Smooth muscle cell (in vitro differentiated cells): ENCODE data around the gene SSBP3. TPM values are rescaled to one million over a fixed set of nuclear protein-coding genes. Genes with fewer than 3 reads are reported as not detected.

Experiments used
- DNase-seq: peaks from one replicate; lab custom pipeline; 2025; ENCODE audit not compliant: unreplicated experiment; lab: John Stamatoyannopoulos, UW
- H2AFZ ChIP-seq: fragments of 200-600 bp; sonication (generic); 2 replicates; pipeline ENCODE4 v1.6.0; 2016; ENCODE audit warnings: antibody characterized with exemption, low read depth, mild to moderate bottlenecking
- H3F3A ChIP-seq: fragments of 200-600 bp; sonication (generic); 2 replicates; pipeline ENCODE4 v1.6.0; 2017; ENCODE audit warnings: antibody characterized with exemption, low read depth
- H3K27ac ChIP-seq: fragments of 200-600 bp; sonication (generic); 2 replicates; pipeline ENCODE4 v1.5.1; 2016; ENCODE audit warnings: low read depth, mild to moderate bottlenecking
- H3K27me3 ChIP-seq: fragments of 200-600 bp; sonication (generic); 2 replicates; pipeline ENCODE4 v1.6.1; 2016; ENCODE audit warnings: low read depth, mild to moderate bottlenecking
- H3K36me3 ChIP-seq: fragments of 200-600 bp; sonication (generic); 2 replicates; pipeline ENCODE4 v1.5.1; 2016; ENCODE audit warnings: low read depth
- H3K4me1 ChIP-seq: fragments of 200-600 bp; sonication (generic); 2 replicates; pipeline ENCODE4 v1.5.1; 2016; ENCODE audit warnings: low read depth
- H3K4me2 ChIP-seq: fragments of 200-600 bp; sonication (generic); 2 replicates; pipeline ENCODE4 v1.6.0; 2016; ENCODE audit warnings: mild to moderate bottlenecking
- H3K4me3 ChIP-seq: fragments of 200-600 bp; sonication (generic); 2 replicates; pipeline ENCODE4 v1.5.1; 2016; ENCODE audit warnings: mild to moderate bottlenecking
- H3K79me2 ChIP-seq: fragments of 200-600 bp; sonication (generic); 2 replicates; pipeline ENCODE4 v1.6.0; 2016; ENCODE audit warnings: low read depth, mild to moderate bottlenecking
- H3K9ac ChIP-seq: fragments of 200-600 bp; sonication (generic); 2 replicates; pipeline ENCODE4 v1.6.0; 2016; ENCODE audit warnings: low read depth
- H3K9me3 ChIP-seq: fragments of 200-600 bp; sonication (generic); replicated peaks from 2 replicates; pipeline ENCODE4 v1.5.1; 2016; ENCODE audit warnings: low read depth
- H4K20me1 ChIP-seq: fragments of 200-600 bp; sonication (generic); 2 replicates; pipeline ENCODE4 v1.6.0; 2016; ENCODE audit warnings: low read depth
- WGBS: methylation state at CpG from one replicate; pipeline ENCODE4 v1.1.7; 2016; ENCODE audit warnings: low lambda C conversion rate; 5-methylcytosine and 5-hydroxymethylcytosine counted together
- polyA plus RNA-seq: library from polyadenylated mRNA; unstranded; fragments of >200 nt; fragmentation: Nextera tagmentation; extraction: Ambion mirVana; gene quantifications from 2 replicates; pipeline ENCODE4 v1.2.1, GENCODE V29; 2016
- total RNA-seq: library from RNA; depleted of rRNA; stranded (reverse); fragments of >200 nt; gene quantifications from 2 replicates; pipeline ENCODE4 v1.2.3, GENCODE V29; 2014
- TF ChIP-seq, protein P1 (sequence below): fragments of 200-600 bp; sonication (generic); IDR thresholded peaks from 2 replicates; pipeline ENCODE4 v1.5.1; 2017; ENCODE audit warnings: borderline replicate concordance, mild to moderate bottlenecking, antibody characterized with exemption; ENCODE audit not compliant: insufficient read depth, poor library complexity, severe bottlenecking

SSBP3 gene
- total and polyA plus RNA-seq, 2 experiments from 2014 or later: 26.5 to 30.1 TPM

DNA sequence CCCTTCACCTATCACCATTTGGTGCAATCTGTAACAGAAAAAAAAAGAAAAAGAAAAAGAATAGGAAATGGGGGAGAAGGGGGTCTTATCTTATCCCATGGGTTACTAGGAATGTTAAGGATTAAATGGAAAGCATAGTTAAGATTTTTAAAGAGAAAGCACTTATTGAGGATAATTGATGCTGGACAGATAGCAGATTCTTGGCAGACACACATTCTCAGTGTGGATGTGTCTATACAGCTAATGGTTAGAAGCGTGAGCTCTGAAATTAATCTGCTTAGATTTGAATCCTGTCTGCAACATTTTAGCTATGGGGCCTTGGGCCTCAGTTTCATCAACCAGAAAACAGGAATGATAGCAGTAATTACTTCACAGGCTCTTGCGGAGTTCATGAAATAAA lies 67.1 kb downstream of the SSBP3 start:
- Histone ChIP-seq H3K27ac (peak overlapping the region; percentile 77), H3K27me3 (no peaks in the 10 kb centered on the region), H3K4me1 (peaks cover 31% of the 10 kb centered on the region), H3K36me3 (no peaks in the 10 kb centered on the region), H3K9ac (peak overlapping the region; percentile 37), H4K20me1 (peaks cover 59% of the 10 kb centered on the region), H3K4me3 (no peak overlapping the region), H2AFZ (no peak overlapping the region), H3K4me2 (peak overlapping the region; percentile 76), H3K79me2 (peaks cover 34% of the 10 kb centered on the region), H3F3A (peaks cover 18% of the 10 kb centered on the region), H3K9me3 (no peaks in the 10 kb centered on the region)
- no peak for DNase-seq
- 25% methylated on average over 2 of the region's 2 CpGs for WGBS
- TF ChIP-seq, protein P1, sequence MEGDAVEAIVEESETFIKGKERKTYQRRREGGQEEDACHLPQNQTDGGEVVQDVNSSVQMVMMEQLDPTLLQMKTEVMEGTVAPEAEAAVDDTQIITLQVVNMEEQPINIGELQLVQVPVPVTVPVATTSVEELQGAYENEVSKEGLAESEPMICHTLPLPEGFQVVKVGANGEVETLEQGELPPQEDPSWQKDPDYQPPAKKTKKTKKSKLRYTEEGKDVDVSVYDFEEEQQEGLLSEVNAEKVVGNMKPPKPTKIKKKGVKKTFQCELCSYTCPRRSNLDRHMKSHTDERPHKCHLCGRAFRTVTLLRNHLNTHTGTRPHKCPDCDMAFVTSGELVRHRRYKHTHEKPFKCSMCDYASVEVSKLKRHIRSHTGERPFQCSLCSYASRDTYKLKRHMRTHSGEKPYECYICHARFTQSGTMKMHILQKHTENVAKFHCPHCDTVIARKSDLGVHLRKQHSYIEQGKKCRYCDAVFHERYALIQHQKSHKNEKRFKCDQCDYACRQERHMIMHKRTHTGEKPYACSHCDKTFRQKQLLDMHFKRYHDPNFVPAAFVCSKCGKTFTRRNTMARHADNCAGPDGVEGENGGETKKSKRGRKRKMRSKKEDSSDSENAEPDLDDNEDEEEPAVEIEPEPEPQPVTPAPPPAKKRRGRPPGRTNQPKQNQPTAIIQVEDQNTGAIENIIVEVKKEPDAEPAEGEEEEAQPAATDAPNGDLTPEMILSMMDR: no peak

DNA sequence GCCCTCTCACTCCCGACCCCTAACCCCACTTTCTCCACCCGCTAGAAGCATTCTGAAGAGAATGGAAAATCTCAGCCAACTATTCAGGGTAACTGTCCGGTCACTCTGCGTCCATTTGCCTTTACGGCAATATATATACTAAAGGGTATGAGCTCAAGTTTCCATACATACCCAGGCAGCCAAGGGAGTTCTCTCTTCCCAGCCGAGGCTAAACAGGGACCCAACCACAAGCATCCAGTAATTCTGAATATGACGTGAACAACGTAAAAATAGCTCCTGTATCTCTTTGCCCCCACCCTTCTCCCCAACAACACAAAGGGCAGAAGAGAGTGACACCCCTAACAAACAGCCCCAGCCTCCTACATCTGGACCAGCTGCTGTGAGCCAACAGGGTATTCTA lies 67.7 kb downstream of the SSBP3 start:
- no peak overlapping the region for H3K4me3 ChIP-seq
- no peaks in the 10 kb centered on the region for H3K36me3 ChIP-seq
- H3F3A ChIP-seq: peaks cover 18% of the 10 kb centered on the region
- no peaks in the 10 kb centered on the region for H3K27me3 ChIP-seq
- H3K4me2 ChIP-seq: peak overlapping the region; percentile 76
- peaks cover 52% of the 10 kb centered on the region for H4K20me1 ChIP-seq
- peak overlapping the region; percentile 77 for H3K27ac ChIP-seq
- H2AFZ ChIP-seq: no peak overlapping the region
- H3K9me3 ChIP-seq: no peaks in the 10 kb centered on the region
- peaks cover 31% of the 10 kb centered on the region for H3K4me1 ChIP-seq
- peaks cover 33% of the 10 kb centered on the region for H3K79me2 ChIP-seq
- peak overlapping the region; percentile 37 for H3K9ac ChIP-seq
- DNase-seq: no peak
- 29% methylated on average over 8 of the region's 8 CpGs for WGBS
- TF ChIP-seq, protein P1: no peak

DNA sequence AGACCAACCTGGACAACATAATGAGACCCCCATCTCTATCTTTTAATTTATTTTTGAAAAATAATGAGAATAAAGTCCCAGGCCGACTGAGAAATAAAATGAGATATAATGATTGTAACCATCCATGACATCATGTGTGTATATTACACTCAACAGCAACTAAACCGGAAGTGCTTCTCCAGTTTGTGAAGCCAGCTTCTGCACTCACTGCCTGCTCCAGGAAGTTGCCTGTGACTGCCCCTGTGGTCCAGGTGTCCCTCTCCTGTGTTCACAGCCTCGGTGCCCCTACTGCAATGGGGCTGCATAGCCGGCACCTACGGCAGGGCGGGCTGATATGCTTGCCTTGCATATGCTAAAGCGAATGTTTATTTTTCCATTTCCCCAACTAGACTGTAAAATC lies 68.3 kb downstream of the SSBP3 start:
- H3K79me2 ChIP-seq: peaks cover 34% of the 10 kb centered on the region
- H3K4me1 ChIP-seq: peaks cover 29% of the 10 kb centered on the region
- no peaks in the 10 kb centered on the region for H3K27me3 ChIP-seq
- no peak overlapping the region for H2AFZ ChIP-seq
- peaks cover 18% of the 10 kb centered on the region for H3F3A ChIP-seq
- no peak for DNase-seq
- peaks cover 47% of the 10 kb centered on the region for H4K20me1 ChIP-seq
- H3K4me3 ChIP-seq: no peak overlapping the region
- peak overlapping the region; percentile 77 for H3K27ac ChIP-seq
- WGBS: 87% methylated on average over 7 of the region's 7 CpGs
- TF ChIP-seq, protein P1: no peak
- H3K9me3 ChIP-seq: no peaks in the 10 kb centered on the region
- H3K4me2 ChIP-seq: peak overlapping the region; percentile 76
- H3K9ac ChIP-seq: no peak overlapping the region
- H3K36me3 ChIP-seq: no peaks in the 10 kb centered on the region

DNA sequence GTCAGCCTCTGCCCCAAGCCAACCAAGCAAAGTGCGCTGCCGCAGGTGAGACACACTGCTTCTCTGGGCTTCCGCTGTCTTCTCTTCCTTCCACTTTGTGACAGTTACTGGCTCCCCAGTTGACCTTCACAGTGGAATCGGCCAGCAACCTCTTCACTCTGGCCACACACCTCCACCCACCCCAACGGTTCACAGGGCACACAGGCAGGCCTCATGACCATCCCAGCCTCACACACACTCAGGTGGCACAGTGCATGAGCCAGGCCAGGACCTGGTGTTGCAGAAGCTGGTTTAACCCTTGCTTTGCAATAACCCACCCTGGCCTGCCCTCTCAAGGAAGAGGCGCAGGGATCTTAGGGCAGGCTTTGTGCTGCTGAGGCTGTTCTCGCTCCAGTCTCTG lies 69.2 kb downstream of the SSBP3 start:
- Histone ChIP-seq H3F3A (peaks cover 18% of the 10 kb centered on the region), H3K4me1 (peaks cover 35% of the 10 kb centered on the region), H3K4me3 (no peak overlapping the region), H4K20me1 (peaks cover 44% of the 10 kb centered on the region), H3K27ac (peak overlapping the region; percentile 96), H3K9ac (no peak overlapping the region), H3K36me3 (no peaks in the 10 kb centered on the region), H2AFZ (no peak overlapping the region), H3K4me2 (no peak overlapping the region), H3K79me2 (peaks cover 39% of the 10 kb centered on the region), H3K27me3 (no peaks in the 10 kb centered on the region), H3K9me3 (no peaks in the 10 kb centered on the region)
- WGBS: 97% methylated on average over 7 of the region's 7 CpGs
- TF ChIP-seq, protein P1: no peak
- DNase-seq: no peak
